Measurements from ENCODE around the gene BLNK.

GRCh38 chr10:96306516-96306915 lies 35.1 kb upstream of the BLNK start:
- TF ChIP-seq CTCF (IDR thresholded peaks at IDR 0.05) (no peak), POLR2A (IDR thresholded peaks at IDR 0.05) (no peak)
